Measurements from ENCODE around the gene GNG4.
"Not testable (repeated sequence)": the region's sequence is repeated elsewhere in the genome, so short reads cannot be mapped to it uniquely, and the experiment has no call there.

Gene GNG4

DNA sequence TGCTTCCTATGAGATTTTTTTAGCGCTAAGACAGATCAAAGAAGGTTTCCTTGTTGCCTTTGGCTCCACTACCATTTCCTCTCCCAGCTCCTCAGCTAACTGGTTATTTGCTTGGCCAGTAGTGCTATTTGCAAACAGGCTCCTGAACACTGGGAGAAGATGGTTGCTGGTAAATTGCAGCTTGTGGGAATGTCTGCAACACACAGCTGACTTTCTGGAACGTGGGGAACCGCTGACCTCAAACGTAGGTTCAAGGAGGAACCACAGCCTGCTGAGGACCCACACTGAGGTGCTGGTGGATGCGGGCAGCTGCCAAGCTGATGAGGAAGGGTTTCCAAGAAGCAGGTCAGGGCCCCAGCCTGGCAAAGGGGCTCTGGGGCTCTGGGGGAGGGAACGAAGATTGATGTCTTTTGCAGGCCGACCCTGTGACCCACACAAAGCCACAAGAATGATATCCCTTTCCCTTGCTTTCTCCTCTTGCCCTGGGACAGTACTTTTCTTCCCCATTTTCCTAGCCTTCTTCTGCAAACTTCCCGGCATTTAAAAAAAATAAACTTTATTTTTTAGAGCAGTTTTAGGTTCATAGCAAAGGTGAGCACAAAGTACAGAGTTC is 24.8 kb downstream of the GNG4 start:
- DNase-seq = no peak

DNA sequence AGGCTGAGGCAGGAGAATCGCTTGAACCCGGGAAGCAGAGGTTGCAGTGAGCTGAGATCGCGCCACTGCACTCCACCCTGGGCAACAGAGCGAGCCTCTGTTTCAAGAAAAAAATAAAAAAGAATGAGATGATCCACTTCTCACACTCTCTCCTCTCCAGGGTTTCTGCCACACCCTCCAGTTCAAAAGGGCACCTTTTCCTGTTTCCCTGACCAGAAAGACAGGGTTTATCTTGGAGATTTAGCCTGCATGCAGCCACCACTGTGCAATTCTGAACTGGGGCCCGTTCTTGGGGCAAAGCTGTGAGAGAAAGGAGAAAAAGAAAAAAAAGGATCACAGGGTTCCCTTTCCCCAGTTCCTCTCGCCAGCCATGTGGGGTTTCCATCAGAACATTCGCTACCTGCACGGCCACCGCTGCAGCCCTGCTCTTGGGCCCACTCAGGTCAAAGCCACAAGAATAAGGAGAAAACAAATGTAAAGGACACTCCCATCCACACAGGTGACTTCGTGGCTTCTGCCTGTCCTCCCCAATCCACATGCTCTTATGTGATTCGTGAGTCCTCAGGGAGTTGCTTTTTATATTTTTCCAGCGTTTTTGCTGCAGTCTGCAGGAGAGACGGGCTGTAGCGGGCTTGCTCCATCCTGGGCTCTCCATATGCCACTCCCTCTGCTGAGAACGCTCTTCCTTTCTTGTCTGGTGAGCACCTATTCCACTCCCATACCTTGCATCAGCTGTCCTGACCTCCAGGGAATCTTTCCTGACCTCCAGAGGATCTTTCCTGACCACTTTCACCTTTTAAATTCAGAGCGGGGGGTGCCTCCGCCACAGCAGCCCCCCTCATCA is 26.4 kb downstream of the GNG4 start:
- no peak for DNase-seq

DNA sequence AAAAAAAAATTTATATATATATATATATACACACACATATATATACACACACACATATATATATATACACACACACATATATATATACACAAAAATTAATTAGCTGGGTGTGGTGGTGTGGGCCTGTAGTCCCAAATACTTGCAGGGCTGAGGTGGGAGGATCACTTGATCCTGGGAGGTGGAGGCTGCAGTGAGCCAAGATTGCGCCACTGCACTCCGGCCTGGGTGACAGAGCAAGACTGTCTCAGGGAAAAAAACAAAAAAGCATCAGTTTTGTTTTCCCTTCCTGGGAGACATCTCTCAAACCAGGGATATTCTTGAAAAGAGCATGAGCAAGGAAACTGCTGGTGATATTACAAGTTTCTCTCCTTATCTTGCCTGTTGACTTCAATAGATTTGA is 30.4 kb downstream of the GNG4 start:
- not testable (repeated sequence) for DNase-seq

DNA sequence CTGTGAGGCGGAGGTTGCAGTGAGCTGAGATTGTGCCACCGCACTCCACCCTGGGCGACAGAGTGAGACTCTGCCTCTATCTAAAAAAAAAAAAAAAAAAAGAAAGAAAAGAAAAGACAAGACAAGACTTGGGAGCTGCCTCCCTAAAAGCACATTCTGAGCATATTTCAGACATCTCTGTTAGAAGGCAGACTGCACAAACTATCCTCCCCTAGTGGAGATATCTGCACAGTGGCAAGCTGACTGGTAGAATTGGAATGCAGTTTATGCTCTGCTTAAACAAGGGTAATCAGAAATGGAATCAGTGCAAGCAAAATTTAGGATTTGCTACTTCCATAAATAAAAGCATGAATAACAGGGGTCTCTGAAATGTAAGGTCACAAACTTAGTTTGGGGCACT is 31.8 kb downstream of the GNG4 start:
- no peak for DNase-seq

DNA sequence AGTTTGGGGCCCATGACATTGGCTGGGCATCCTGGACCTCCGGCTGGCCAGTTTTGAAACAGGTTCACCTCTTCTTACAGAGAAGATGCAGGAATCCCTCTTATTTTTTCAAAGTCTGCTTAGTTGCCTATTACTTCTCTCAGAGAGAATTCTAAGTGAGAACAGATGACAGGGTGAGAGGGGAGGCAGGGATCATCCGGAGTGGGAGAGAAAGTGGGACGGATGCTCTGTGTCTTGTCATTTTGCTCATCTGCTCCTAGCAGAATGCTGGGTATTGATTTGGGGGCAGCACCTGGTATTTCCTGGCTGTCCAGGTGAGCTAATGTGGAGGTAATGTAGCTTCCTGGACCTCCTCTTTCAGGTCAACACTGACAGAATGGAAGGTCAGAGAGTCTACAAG is 32.4 kb downstream of the GNG4 start:
- no peak for DNase-seq

DNA sequence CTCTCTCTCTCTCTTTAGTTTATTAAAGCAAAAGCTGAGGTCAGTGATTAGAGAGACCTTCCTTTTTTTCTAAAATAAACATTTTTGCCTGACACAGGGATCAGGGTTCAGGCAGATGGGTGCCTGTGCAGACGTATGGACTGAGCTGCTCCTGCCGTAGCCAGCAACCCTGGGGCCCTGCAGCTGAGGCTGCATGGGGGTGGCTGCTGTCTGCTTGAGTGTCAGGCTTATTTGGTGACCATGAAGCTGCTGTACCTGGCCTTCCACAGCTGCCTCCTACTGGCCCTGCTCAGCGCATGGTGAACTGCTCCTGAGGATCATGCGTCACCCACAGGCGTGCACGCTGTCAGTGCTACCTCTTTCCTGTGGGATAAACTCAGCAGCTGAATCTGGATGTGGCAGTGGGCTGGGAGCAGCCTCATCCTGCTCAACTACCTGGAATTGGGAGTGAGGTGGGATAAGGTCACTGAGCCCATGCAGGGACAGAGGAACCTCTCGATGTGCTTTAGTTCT is 35.1 kb downstream of the GNG4 start:
- no peak for DNase-seq

DNA sequence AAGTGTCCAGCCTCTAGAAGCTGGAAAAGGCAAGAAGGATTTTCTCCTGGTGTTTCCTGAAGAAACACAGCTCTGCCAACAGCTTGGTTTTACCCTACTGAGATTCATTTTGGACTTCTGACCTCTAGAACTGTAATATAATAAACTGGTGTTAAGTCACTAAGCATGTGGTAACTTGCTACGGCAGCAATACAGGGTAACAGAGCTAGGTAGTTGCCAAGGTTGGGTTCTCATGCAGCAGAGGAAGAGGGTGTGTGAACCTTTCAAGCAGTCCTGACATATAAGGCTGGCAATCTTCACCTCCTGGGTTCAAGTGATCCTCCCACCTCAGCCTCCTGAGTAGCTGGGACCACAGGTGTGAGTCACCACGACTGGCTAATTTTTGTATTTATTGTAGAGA is 36.0 kb downstream of the GNG4 start:
- no peak for DNase-seq

DNA sequence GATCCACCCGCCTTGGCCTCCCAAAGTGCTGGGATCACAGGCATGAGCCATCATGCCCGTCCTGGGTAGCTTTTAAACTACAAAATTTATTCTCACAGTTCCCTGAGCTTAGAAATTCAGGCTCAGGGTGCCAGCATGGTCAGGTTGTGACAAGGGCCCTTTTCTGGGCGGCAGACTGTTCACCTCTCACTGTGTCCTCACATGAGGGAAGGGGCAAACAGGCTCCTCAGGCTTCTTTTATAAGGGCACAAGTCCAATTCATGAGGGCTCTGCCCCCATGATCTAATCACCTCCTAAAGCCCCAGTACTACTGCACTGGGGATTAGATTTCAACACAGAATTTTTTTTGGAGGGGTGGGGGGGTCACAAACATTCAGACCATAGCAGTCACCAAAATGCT is 36.8 kb downstream of the GNG4 start:
- DNase-seq = no peak

DNA sequence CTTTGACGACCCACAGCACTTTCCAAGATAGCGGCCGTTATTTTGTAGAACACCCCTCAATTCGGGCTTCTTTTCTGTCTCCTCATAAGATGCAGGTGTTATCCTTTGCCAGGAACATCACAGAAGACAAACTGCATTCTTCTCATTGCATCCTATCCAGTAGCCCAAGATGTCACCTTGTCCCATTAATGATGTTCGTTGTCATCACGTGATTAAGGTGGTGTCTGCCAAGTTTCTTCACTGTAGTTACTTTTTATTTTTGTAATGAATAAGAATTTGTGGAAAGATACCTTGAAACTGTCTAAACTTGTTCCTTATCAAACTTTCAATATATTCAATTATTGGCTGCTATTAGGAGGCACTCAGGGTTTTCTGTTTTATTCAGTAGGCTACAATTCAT is 39.4 kb downstream of the GNG4 start:
- DNase-seq = no peak

DNA sequence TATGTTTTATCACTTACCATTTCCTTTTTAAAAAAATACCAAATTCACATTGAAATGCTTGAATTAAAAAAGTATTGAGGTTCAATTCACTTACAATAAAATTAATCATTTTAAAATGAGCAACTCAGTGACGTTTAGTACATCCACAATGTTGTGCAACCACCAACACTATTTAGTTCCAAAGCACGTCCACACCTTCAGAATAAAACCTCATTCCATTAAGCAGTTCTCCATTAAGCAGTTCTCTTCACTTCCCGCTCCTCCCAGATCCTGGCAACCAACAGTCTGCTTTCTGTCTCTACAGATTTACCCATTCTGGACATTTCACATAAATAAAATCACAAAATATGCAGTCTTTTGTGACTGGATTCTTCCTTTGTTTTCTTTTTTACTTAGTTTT is 41.3 kb downstream of the GNG4 start:
- no peak for DNase-seq

DNA sequence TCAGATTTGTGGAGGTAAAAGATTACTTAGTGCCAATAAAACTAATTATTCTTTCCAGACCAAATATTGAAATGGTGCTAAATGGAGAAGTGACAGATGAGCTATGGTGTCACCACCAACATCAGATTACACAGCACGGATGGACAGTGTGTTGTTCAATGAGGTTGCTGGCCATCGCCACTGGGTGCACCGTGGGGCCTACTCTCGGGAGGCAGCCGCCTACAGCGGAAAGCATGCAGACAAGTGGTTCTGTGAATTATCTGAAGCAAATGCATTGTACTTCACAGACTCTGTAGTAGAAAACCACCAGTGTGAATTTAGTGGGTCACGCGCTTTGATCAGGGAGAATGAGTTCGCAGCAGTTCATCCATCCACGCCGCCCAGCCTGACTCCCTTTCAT is 42.3 kb downstream of the GNG4 start:
- DNase-seq = no peak

DNA sequence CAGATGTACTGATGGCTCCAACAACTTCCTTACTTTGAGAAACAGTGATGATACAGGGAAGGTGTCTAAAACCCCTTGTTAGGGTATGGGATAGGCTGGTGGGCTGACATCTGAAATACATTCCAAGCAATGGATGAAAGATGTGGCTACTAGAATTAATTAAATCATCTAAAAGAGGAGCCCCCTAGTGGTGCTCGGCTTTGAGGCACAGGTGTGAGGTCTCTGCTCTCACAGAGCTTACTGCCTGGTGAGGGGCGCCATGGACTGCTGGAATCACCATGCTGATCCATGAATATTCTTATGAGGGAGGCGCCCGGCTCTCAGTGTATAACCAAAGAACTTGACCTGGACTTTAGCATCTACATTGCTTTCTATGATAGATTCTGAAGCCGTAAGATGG is 48.5 kb downstream of the GNG4 start:
- no peak for DNase-seq

DNA sequence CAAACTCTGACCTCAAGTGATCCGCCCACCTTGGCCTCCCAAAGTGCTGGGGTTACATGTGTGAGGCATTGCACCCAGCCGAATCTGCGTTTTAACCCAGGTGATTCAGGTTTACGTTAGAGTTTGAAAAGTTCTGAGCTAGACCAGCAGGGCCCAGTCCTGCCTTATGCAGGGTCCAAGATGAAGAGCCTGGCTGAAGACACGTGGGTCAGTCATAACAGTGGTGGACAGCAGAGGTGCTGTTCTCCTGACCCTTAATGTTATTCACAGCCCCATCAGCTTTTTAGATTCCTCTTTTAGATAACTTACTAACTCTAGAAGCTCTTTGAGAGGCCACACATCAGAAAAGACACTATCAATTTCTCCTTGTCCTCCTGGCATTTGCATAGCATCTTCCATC is 50.0 kb downstream of the GNG4 start:
- DNase-seq = no peak

DNA sequence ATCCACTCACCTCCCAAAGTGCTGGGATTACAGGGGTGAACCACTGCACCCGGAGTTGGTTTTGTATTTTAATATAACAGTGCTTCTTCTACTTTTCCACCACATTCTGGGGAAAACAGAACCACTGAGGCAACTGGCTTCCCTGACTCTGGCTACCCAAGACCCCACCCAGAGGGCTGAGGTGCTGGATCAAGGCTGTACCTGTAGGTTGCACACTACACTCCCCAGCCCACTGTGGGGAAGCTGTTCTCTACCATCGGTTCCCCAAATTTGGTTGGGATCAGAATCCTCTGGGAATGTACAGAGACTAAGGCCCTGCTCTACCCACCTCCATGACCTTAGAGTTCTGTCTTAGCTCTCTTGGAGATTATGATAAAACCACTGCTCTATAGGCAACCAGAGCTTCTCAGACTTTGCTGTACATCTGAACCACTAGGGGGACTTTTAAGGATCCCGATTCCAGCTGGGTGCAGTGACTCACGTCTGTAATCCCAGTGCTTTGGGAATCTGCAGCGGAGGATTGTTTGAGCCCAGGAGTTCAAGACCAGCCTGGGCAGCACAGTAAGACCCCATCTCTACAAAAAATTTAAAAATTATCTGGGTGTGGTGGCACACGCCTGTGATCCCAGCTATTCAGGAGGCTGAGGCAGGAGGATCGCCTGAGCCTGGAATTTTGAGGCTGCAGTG is 51.6 kb downstream of the GNG4 start:
- DNase-seq = no peak

DNA sequence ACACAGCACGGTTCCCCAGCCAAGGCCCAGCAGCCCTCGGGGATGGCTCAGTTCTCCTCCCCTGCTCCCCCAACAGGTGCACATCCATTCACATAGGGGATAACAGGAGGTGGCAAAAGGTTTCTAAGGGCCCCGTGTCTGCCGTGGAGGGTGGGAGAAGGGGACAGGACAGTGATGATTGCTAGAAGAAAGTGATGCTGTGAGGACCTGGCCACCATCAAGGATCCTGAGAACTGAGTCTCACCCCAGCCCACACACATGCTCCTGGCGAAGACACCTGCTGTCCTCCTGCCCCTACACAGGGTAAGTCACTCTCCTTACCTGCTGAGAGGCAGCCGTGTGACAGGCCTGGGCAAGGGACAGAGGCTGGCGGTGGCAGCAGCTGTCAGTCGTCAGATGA is 54.5 kb downstream of the GNG4 start:
- no peak for DNase-seq

DNA sequence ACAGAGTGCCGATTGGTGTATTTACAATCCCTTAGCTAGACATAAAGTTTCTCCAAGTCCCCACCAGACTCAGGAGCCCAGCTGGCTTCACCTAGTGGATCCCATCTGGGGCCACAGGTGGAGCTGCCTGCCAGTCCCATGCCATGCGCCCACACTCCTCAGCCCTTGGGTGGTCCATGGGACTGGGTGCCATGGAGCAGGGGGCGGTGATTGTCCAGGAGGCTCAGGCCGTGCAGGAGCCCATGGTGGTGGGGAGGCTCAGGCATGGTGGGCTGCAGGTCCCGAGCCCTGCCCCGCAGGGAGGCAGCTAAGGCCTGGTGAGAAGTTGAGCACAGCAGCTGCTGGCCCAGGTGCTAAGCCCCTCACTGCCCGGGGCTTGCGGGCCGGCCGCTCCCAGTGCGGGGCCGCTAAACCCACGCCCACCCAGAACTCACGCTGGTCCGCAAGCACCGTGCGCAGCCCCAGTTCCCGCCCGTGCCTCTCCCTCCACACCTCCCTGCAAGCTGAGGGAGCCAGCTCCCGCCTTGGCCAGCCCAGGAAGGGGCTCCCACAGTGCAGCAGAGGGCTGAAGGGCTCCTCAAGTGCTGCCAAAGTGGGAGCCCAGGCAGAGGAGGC is 55.2 kb downstream of the GNG4 start:
- not testable (repeated sequence) for DNase-seq

DNA sequence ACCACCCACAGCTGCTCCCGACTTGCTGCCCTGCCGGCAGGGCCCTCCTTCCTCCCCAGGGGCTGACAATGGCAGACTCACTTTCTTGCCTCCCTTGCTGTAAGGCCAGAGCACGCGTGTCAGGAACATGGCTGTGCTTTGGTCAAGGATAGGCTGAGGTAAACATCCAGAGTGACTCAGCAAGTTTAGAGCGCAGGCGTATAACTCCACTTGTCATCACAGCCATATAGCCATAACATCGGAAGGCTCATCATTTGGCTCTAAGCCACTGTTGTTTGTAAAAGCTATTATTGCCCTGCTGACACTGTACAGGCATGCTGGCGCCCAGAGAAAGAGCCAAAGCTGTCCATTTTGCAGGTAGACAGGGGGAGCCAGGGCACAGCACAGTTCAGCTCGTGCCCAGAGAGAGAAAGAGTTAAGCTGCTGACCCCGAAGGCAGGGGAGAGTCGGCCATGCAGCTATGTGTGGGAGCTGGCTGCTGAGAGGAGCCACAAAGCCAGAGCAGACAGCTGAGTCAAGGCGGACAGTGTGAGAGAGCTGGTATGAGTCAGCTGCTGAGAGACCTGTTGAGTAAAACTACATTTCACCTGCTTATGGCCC is 60.6 kb downstream of the GNG4 start:
- peak; percentile 32 for DNase-seq

DNA sequence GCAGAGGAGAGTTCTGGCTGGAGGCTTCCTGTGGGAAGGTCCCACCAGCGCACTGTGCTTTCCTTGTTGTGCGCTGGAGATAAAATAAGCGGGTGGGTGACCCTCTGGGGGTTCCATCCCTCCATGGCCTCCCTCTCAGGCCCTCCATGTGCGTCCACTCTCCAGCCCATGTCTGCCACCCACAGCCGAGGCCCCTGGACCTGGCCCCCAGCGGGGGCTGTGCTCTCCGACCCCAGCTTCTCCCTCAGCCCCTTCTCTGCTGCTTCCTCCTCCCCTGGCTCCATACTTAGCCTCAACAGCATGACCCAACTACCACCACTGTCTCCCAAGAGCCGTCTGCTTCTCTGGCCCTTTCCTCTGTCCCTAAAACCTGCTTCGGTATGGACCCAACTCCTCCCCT is 61.4 kb downstream of the GNG4 start:
- no peak for DNase-seq

DNA sequence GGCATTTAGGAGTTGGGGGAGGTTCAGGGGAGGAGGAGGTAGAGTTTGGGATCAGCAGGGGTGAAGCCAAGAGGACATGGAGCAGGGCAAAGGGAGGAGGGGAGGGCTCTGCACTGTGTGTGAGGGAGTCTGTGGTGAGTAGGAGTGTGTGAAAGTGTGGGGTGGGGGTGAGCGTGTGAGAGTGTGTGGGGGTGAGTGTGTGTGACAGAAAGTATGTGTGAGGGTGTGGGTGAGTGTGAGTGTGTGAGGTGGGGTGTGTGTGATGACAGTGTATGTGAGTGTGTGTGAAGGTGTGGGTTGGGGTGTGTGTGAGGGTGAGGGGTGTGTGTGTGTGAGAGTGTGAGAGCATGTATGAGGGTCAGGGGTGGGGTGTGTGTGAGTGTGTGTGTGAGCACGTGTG is 62.6 kb downstream of the GNG4 start:
- no peak for DNase-seq

DNA sequence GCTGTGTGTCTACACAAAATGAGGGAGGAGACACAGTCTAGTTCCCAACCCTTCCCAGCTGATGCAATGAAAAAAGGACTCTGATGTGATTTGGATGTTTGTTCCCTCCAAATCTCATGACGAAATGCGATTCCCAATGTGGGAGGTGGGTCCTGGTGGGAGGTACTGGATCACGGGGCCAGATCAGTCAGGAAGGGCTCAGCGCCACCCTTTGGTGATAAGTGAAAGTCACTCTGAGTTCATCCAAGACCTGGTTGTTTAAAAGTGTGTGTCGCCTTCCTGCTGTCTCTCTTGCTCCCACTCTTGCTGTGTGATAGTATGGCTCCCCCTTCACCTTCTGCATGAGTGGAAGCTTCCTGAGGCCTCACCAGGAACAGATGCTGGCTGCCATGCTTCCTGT is 63.2 kb downstream of the GNG4 start:
- DNase-seq = no peak

DNA sequence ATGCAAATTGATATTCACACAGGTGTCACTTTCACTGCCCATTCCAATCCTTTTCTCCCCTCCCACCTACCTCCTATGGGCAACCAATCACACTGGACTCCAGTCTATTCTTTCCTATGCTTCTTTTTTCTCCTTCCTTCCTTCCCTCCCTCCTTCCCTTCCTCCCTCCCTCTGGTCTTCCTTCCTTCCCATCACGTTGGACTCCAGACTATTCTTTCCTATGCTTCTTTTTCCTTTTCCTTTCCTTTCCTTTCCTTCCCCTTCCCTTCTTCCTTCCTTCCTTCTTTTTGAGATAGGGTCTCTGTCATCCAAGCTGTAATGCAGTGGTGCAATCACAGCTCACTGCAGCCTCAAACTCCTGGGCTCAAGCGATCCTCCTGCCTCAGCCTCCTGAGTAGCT is 64.6 kb downstream of the GNG4 start:
- no peak for DNase-seq

DNA sequence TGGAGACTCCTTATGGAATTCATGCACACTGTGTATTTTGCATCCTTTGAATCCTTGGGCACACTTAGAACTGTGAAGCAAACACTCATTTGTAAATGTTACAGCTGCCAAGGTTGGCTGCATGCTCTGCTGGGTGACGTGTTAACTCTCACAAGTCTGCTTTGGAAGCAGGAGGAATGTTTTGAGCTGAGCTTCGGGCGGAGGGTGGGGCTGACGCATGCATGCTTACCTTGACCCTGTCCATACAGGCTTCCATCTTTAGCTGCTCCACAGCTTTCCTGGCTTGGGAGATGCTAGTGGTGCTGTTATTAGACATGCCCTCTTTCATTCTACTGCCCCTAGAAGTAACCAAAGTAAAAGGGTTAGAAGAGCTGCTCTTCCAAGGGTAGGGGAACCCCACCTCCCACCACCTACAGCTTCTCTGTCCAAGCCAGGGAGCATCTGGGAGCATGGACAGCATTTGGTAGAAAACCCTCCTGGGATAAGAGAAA is 66.0 kb downstream of the GNG4 start:
- no peak for DNase-seq

DNA sequence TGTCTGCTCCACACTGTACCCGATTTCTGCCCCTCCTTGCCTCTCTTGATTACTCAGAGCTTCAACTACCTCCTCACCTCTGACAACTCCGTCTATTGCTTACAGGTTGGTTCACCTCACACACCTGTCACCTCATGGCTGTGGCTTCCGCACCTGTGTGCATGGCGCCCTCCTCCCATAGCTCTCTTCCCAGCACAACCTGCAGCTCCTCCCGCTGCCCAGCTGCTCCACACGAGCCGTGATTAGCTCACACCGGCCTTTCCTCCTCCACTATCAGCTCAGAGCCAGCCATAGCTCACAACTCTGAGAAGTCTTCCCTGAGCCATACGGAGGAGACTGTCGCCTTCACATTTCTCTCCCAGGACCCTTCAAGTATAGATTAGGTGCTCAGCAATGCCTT is 67.5 kb downstream of the GNG4 start:
- DNase-seq = no peak
